Mesenchymal stem cell (in vitro differentiated cells and primary cell): ENCODE data around the gene PBX4.

Experiments
- DNase-seq: peaks from one replicate; pipeline ENCODE4 v3.0.0-alpha.2; 2013
- H2AFZ ChIP-seq: one replicate; pipeline ENCODE4 v1.6.1; 2013; ENCODE audit warnings: low read depth, mild to moderate bottlenecking, control low read depth, inconsistent platforms, low read length, moderate library complexity
- H2AK5ac ChIP-seq: 2 replicates; pipeline ENCODE4 v1.6.1; 2013; ENCODE audit warnings: low read length, moderate library complexity, mild to moderate bottlenecking, inconsistent platforms; ENCODE audit not compliant: severe bottlenecking
- H2BK120ac ChIP-seq: one replicate; pipeline ENCODE4 v1.6.1; 2013; ENCODE audit warnings: low read depth, mild to moderate bottlenecking, inconsistent platforms, low read length, moderate library complexity
- H2BK12ac ChIP-seq, 2 experiments: one replicate each; pipeline ENCODE4 v1.6.1; 2013; ENCODE audit warnings: inconsistent platforms in 2 of 2, low read length in 2 of 2, mild to moderate bottlenecking in 2 of 2, moderate library complexity in 2 of 2, control low read depth in 1 of 2
- H2BK15ac ChIP-seq: one replicate; pipeline ENCODE4 v1.6.1; 2013; ENCODE audit warnings: mild to moderate bottlenecking, low read depth, inconsistent platforms; ENCODE audit not compliant: poor library complexity, severe bottlenecking
- H2BK5ac ChIP-seq: 2 replicates; pipeline ENCODE4 v1.6.1; 2013; ENCODE audit warnings: low read depth, mild to moderate bottlenecking, low read length, control low read depth, inconsistent platforms; ENCODE audit not compliant: poor library complexity, severe bottlenecking
- H3K14ac ChIP-seq, 2 experiments: one replicate each; pipeline ENCODE4 v1.6.1; 2013; ENCODE audit warnings: inconsistent platforms in 2 of 2, low read length in 2 of 2, control low read depth in 1 of 2, mild to moderate bottlenecking in 1 of 2, moderate library complexity in 1 of 2
- H3K18ac ChIP-seq, 2 experiments: one replicate each; pipeline ENCODE4 v1.6.1; 2013; ENCODE audit warnings: inconsistent platforms in 2 of 2, low read length in 2 of 2, control low read depth in 1 of 2, low read depth in 1 of 2, mild to moderate bottlenecking in 1 of 2
- H3K23ac ChIP-seq, 2 experiments: one replicate each; pipeline ENCODE4 v1.6.1; 2013; ENCODE audit warnings: inconsistent platforms in 2 of 2, low read length in 2 of 2, mild to moderate bottlenecking in 2 of 2, moderate library complexity in 2 of 2, control low read depth in 1 of 2
- H3K27ac ChIP-seq: 2 replicates; pipeline ENCODE4 v1.5.1; 2013; ENCODE audit warnings: mild to moderate bottlenecking, moderate library complexity, low read length, control low read depth, inconsistent platforms; ENCODE audit not compliant: poor library complexity, severe bottlenecking
- H3K27me3 ChIP-seq, 2 experiments: 2 replicates each; pipeline versions ENCODE4 v1.6.1 to v1.7.0; 2013; ENCODE audit warnings: low read length in 2 of 2, mild to moderate bottlenecking in 2 of 2, moderate library complexity in 2 of 2, control low read depth in 1 of 2, inconsistent platforms in 1 of 2; ENCODE audit not compliant: control insufficient read depth in 1 of 2, insufficient read depth in 1 of 2
- H3K36me3 ChIP-seq, 2 experiments: 2 replicates each; pipeline versions ENCODE4 v1.6.1 to v1.7.0; 2013; ENCODE audit warnings: low read length in 2 of 2, control low read depth in 1 of 2, inconsistent platforms in 1 of 2, low read depth in 1 of 2, mild to moderate bottlenecking in 1 of 2; ENCODE audit not compliant: insufficient read depth in 2 of 2, control insufficient read depth in 1 of 2
- H3K4ac ChIP-seq, 2 experiments: one replicate each; pipeline ENCODE4 v1.6.1; 2013; ENCODE audit warnings: inconsistent platforms in 2 of 2, low read length in 2 of 2, mild to moderate bottlenecking in 2 of 2, moderate library complexity in 2 of 2, control low read depth in 1 of 2, low read depth in 1 of 2
- H3K4me1 ChIP-seq: 2 replicates; pipeline ENCODE4 v1.6.1; 2013; ENCODE audit warnings: low read depth, low read length, control low read depth; ENCODE audit not compliant: control insufficient read depth, insufficient read depth
- H3K4me2 ChIP-seq: 2 replicates; pipeline ENCODE4 v1.6.1; 2013; ENCODE audit warnings: low read length, mild to moderate bottlenecking, inconsistent platforms; ENCODE audit not compliant: poor library complexity, severe bottlenecking
- H3K4me3 ChIP-seq, 2 experiments: 2 replicates each; pipeline versions ENCODE4 v1.5.1 to v1.7.0; 2013; ENCODE audit warnings: low read length in 2 of 2, mild to moderate bottlenecking in 2 of 2, control low read depth in 1 of 2, low read depth in 1 of 2; ENCODE audit not compliant: insufficient read depth in 1 of 2
- H3K79me1 ChIP-seq: replicated peaks from 2 replicates; pipeline ENCODE4 v1.6.1; 2013; ENCODE audit warnings: mild to moderate bottlenecking, control low read depth, low read length, inconsistent platforms; ENCODE audit not compliant: poor library complexity, severe bottlenecking
- H3K9ac ChIP-seq: 2 replicates; pipeline ENCODE4 v1.7.0; 2013; ENCODE audit warnings: mild to moderate bottlenecking, low read length, moderate library complexity
- H3K9me3 ChIP-seq: 2 replicates; pipeline ENCODE4 v1.7.0; 2013; ENCODE audit warnings: mild to moderate bottlenecking, low read length; ENCODE audit not compliant: control insufficient read depth
- H4K8ac ChIP-seq: one replicate; pipeline ENCODE4 v1.6.1; 2013; ENCODE audit warnings: inconsistent platforms, mild to moderate bottlenecking, low read length, moderate library complexity
- H4K91ac ChIP-seq: one replicate; pipeline ENCODE4 v1.6.1; 2013; ENCODE audit warnings: mild to moderate bottlenecking, low read length, inconsistent platforms
- WGBS: methylation state at CpG from one replicate; pipeline ENCODE4 v1.1.7; 2013; ENCODE audit warnings: mixed read lengths; 5-methylcytosine and 5-hydroxymethylcytosine counted together

Gene PBX4

GRCh38 chr19:19528721-19529490 is 89.6 kb downstream of the PBX4 start, which contains the start of gene YJEFN3:
Gene YJEFN3 (plus strand): TSS chr19:19528911. CDS start chr19:19528933, 22 bp downstream.
- Histone ChIP-seq H2AFZ (no peak within 1 kb of the TSS), H3K4me3 (no peak within 1 kb of the TSS), H3K36me3 (peaks cover 25 to 67% of the 10 kb centered on the region in 2 experiments), H3K4ac (no peak within 1 kb of the TSS), H2BK12ac (no peak within 1 kb of the TSS), H3K18ac (no peak within 1 kb of the TSS), H3K4me1 (peaks cover 28% of the 10 kb centered on the region), H3K9me3 (no peaks in the 10 kb centered on the region), H3K27ac (no peak within 1 kb of the TSS), H3K79me1 (peaks cover 32% of the 10 kb centered on the region), H2BK120ac (no peak within 1 kb of the TSS), H2BK15ac (no peak within 1 kb of the TSS), H3K4me2 (no peak within 1 kb of the TSS), H3K27me3 (no peaks in the 10 kb centered on the region), H3K14ac (no peak within 1 kb of the TSS), H3K23ac (no peak within 1 kb of the TSS), H4K91ac (peak within 1 kb of the TSS; percentile 37), H2BK5ac (no peak within 1 kb of the TSS), H2AK5ac (no peak within 1 kb of the TSS), H4K8ac (no peak within 1 kb of the TSS), H3K9ac (no peak within 1 kb of the TSS)
- 88% methylated on average over 47 of the region's 50 CpGs for WGBS
- no peak for DNase-seq

GRCh38 chr19:19527674-19528625 is 90.5 kb downstream of the PBX4 start:
- Histone ChIP-seq H2BK5ac (no peak overlapping the region), H3K4me1 (peaks cover 28% of the 10 kb centered on the region), H4K91ac (peak overlapping the region; percentile 37), H3K36me3 (peaks cover 26 to 70% of the 10 kb centered on the region in 2 experiments), H3K9ac (no peak overlapping the region), H2BK12ac (no peak overlapping the region), H3K4me2 (no peak overlapping the region), H3K27ac (no peak overlapping the region), H2AFZ (no peak overlapping the region), H2BK120ac (no peak overlapping the region), H3K4ac (no peak overlapping the region), H3K79me1 (peaks cover 33% of the 10 kb centered on the region), H2BK15ac (no peak overlapping the region), H4K8ac (no peak overlapping the region), H2AK5ac (no peak overlapping the region), H3K27me3 (no peaks in the 10 kb centered on the region), H3K18ac (no peak overlapping the region), H3K9me3 (no peaks in the 10 kb centered on the region), H3K23ac (no peak overlapping the region), H3K4me3 (no peak overlapping the region), H3K14ac (no peak overlapping the region)
- DNase-seq = no peak
- WGBS = 97% methylated on average over 26 of the region's 27 CpGs

GRCh38 chr19:19527371-19527656 is 91.2 kb downstream of the PBX4 start:
- Histone ChIP-seq H3K4me3 (peak overlapping the region in 1 of 2 experiments; percentile 7), H4K8ac (peak overlapping the region; percentile 23), H3K27me3 (no peaks in the 10 kb centered on the region), H2AFZ (no peak overlapping the region), H3K9me3 (no peaks in the 10 kb centered on the region), H3K18ac (no peak overlapping the region), H3K23ac (no peak overlapping the region), H3K4me2 (no peak overlapping the region), H3K36me3 (peaks cover 26 to 65% of the 10 kb centered on the region in 2 experiments), H4K91ac (no peak overlapping the region), H2BK5ac (no peak overlapping the region), H3K14ac (no peak overlapping the region), H3K4me1 (peaks cover 25% of the 10 kb centered on the region), H2AK5ac (no peak overlapping the region), H2BK15ac (no peak overlapping the region), H3K27ac (no peak overlapping the region), H3K4ac (no peak overlapping the region), H3K79me1 (peaks cover 33% of the 10 kb centered on the region), H3K9ac (no peak overlapping the region), H2BK12ac (no peak overlapping the region), H2BK120ac (no peak overlapping the region)
- WGBS = 98% methylated on average over 9 of the region's 9 CpGs
- no peak for DNase-seq
